Measurements from ENCODE around the gene FAM98B.

The FAM98B gene

GRCh38 chr15:38461066-38461833, 7.3 kb downstream of the FAM98B start:
- no peak for DNase-seq

- DNase-seq = no peak
These were observed 10.0 kb downstream of the FAM98B start for GRCh38 chr15:38463893-38464292.

DNA sequence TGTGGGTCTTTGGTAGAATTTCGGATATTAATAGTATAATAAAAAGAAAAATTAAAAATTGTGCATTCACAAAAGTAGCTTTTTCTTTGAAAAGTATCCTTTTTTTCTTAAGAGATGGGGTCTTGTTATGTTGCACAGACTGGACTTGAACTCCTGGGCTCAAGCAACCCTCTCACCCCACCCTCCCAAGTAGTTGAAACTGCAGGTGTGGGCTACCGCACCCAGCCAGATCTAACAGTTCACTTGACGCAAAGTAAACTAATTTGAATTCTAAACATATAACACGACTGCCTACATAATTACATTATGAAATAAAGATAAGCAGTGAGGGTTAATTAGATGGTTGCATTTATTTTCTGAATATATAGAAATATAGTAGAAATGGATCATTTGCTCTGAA, 10.7 kb downstream of the FAM98B start:
- no peak for DNase-seq

GRCh38 chr15:38470816-38471215, 16.9 kb downstream of the FAM98B start:
- DNase-seq = no peak

DNA sequence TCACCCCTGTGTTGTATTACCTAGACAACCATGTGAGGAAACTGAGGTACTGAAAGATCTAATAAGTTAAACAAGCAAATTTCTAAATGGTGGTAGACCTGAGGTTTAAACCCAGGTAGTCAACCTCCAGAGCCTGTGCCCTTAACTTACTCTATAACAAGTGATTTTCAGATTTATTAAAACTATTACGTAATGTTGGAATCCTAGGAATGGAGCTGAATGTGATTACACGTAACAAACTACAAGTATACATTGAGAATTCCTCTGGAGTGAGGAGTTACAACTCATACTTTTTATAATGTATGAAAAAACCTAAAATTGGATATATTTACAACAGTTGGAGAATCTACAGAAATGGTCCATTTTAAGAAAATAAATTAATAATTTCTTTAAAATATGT, 18.0 kb downstream of the FAM98B start:
- no peak for DNase-seq

GRCh38 chr15:38474155-38474757, 20.3 kb downstream of the FAM98B start:
- DNase-seq = peak; percentile 74

DNA sequence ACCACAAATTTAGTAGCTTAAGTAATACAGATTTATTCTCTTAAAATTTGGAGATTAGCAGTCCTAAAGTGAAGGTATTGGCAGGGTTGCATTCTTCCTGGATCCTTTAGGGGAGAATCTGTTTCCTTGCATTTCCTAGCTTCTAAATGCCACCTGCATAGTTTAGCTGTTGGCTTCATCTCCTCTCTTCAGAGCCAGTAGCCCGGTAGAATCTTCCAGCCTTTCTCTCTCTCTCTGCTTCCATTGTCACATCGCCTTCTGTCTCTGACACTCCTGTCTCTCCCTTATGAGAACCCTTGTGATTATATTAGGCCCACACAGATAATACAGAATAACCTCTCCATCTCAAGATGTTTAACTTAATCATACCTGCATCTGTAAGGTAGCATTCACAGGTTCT, 21.4 kb downstream of the FAM98B start:
- no peak for DNase-seq

DNA sequence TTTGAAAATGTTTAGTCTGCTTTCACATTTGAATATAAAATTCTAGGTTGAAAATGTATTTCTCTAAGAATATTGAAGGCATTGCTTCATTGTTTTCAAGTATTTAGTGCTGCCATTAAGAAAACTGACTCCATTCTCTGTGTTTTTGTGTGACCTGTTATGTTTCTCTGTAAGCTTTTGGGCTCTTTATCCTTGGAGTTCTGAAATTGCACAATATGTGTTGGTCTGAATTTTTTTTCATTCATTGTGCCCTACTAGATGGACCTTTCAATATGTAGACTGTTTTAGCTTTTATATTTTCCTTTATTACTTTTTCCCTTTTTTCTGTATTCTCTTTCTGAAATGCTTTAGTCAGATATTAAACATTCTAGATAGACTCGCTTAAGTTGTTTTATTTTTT, 22.2 kb downstream of the FAM98B start:
- DNase-seq = no peak

DNA sequence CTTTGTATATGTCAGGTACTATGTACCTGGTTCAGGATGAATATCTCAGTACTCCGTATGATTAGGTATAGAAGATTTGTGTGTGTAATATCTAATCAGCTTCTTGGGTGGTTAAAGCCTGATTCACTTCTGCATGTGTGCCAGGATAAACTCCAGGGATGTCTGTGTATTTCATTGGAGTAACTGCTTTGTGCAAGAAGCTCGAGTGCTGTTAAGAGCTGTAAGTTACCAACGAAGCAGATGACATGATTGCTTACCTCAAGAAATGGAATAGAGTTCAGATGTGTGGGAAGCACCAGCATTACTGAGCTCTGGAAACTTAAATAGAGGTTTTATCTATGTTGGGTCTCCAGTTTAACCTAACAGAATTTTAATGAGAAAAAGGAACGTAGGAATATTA, 23.7 kb downstream of the FAM98B start:
- no peak for DNase-seq

DNA sequence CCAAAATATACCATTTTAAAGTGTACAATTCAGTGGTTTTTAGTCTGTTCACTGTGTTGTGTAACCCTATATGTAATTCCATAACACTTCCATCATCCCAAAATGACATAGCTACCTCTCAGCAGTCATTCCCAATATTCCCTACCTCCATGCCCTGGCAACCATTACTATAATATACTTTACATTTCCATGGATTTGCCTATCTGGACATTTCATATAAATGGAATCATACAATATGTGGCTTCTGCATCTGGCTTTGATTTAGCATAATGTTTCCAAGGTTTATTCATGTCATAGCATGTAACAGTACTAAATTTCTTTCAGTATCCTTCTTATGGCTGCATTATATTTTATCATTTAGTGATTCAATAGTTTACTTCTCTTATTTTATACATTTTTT, 25.3 kb downstream of the FAM98B start:
- no peak for DNase-seq

DNA sequence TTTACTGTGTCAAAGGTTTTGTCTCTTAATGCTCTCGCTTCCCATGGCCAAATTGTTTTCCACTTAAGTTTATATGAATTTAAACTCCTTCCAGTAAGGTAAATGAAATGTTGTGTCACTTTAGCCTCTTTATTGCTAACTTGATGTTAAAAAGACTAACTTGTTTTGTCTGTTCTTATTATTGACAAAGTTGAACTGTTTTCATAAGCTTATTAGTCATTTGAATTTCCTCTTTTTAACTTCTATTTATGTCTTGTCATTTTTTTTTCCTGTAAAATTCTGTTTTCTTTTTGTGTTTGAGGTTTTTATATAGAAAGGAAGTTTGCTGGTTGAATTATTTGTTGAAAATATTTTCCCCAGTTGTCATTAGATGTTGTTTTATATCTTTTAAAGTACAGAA, 25.8 kb downstream of the FAM98B start:
- no peak for DNase-seq

- DNase-seq = no peak
These were observed 27.2 kb downstream of the FAM98B start for GRCh38 chr15:38481113-38481512.

GRCh38 chr15:38481761-38482160, 27.8 kb downstream of the FAM98B start:
- DNase-seq = no peak

- no peak for DNase-seq
These were observed 28.6 kb downstream of the FAM98B start for GRCh38 chr15:38482572-38482971.

- DNase-seq = no peak
These were observed 33.0 kb downstream of the FAM98B start for GRCh38 chr15:38486936-38487335.

GRCh38 chr15:38487378-38487777, 33.5 kb downstream of the FAM98B start:
- DNase-seq = no peak

GRCh38 chr15:38490242-38490922, 36.5 kb downstream of the FAM98B start:
- DNase-seq = no peak

- no peak for DNase-seq
These were observed 42.2 kb downstream of the FAM98B start for GRCh38 chr15:38496151-38496550.

- no peak for DNase-seq
These were observed 45.7 kb downstream of the FAM98B start for GRCh38 chr15:38499651-38500050.

DNA sequence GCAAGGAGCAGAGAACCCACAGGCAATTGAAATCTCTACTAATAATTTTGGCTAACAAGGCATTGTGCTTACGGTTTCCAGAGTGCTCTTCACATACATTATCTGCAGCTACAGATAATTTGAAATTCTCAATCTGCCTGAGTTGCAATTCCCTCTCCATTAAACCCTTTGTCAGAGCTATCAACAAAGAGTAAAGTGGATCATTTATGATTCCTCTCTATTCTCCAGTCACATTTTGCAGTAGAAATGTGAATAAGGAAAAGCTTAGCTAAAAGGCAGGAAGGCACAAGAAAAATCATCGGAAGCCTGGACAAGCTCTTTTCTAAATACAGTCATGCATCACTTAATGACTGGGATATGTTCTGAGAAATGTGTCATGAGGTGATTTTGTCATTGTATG, 49.6 kb downstream of the FAM98B start:
- no peak for DNase-seq

GRCh38 chr15:38504680-38505467, 50.9 kb downstream of the FAM98B start:
- no peak for DNase-seq

GRCh38 chr15:38506997-38507396, 53.1 kb downstream of the FAM98B start:
- DNase-seq = peak; percentile 34

DNA sequence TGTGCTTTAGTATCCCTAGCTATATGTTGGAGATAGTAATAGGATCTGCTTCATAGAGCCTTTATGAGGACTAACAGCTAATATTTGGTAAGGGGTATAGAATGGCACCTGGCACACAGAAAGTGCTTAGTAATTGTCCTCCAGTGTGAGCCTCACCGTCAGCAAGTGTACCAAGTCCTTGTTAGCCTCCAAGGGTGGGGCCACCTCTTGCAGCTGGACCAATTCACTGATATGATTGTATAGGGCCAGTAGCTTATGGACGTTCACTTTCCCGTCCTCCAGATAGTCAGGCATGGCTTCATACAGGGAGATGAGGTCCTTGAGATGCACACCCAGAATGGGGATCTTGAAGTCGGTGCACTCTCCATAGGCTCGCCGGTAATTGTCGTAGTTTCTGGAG, 53.6 kb downstream of the FAM98B start:
- no peak for DNase-seq

Data from NCI-H1694 treated with DMSO at 0.1 percent for 48 hours (cell line).